ENCODE results near the gene APCDD1. TPM values are rescaled to one million over a fixed set of nuclear protein-coding genes. Genes with fewer than 3 reads are reported as not detected.

Gene APCDD1
- total and polyA plus RNA-seq, 2 experiments from 2014 or later = 0.31 to 1.0 TPM

DNA sequence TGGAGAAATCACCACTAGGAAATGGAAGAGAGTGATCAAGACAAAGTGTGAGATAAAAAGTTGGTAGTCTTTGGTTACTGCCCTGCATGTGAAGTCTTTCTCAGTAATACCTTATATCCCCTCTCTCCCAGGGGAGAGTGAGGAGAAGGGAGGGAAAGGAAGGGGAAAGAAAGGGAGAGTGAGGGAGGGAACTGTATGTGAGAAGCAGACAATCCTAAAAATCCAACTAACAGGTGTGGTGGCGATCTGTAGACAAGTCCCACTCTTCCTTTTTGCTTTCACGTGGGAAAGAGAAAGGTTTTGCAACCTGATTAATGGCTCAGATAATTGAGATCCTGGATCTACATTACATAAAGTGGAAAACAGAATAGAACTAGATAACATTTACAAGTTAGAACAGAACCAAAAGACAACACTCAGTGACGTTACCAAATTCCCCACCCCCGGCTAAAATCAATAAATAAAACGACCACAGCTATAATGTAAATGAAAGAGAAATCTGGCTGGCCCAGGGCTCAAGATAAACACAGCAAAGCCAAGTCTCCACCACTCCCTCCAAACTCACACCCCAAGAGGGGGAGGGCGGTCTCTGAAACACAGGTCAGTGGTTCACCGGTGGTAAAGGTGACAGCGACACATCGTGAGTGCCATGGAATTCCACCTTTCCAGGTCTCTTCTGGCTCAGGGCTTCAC is 10.0 kb upstream of the APCDD1 start:
- Histone ChIP-seq H3K4me3 (no peak overlapping the region), H3K27me3 (ENCODE audit: insufficient read depth) (no peaks in the 10 kb centered on the region), H3K79me2 (replicated peaks; ENCODE audit: insufficient read depth) (no peaks in the 10 kb centered on the region), H4K20me1 (replicated peaks; ENCODE audit: insufficient read depth) (no peaks in the 10 kb centered on the region), H2AFZ (no peak overlapping the region; the same call in 1 of the 2 replicates), H3F3A (replicated peaks; ENCODE audit: low read depth) (no peaks in the 10 kb centered on the region), H3K4me1 (ENCODE audit: insufficient read depth) (no peaks in the 10 kb centered on the region), H3K4me2 (no peak overlapping the region), H3K36me3 (ENCODE audit: insufficient read depth) (no peaks in the 10 kb centered on the region), H3K9me2 (ENCODE audit: insufficient read depth) (no peaks in the 10 kb centered on the region; the same call in 1 of the 2 replicates), H3K27ac (ENCODE audit: low read depth) (no peak overlapping the region)
- no peak overlapping the region for H3K4me3 Mint-ChIP-seq
- no peak for TF ChIP-seq ZNF331 (CRISPR knock-in tag; IDR thresholded peaks at IDR 0.05; ENCODE audit: low read depth)
- TF ChIP-seq EZH2phosphoT487 (IDR thresholded peaks at IDR 0.05; ENCODE audit: unreplicated experiment) = no peak
- TF ChIP-seq, protein P1, sequence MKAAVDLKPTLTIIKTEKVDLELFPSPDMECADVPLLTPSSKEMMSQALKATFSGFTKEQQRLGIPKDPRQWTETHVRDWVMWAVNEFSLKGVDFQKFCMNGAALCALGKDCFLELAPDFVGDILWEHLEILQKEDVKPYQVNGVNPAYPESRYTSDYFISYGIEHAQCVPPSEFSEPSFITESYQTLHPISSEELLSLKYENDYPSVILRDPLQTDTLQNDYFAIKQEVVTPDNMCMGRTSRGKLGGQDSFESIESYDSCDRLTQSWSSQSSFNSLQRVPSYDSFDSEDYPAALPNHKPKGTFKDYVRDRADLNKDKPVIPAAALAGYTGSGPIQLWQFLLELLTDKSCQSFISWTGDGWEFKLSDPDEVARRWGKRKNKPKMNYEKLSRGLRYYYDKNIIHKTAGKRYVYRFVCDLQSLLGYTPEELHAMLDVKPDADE (IDR thresholded peaks at IDR 0.05) = no peak
- no peak for TF ChIP-seq ZNF114 (CRISPR knock-in tag; IDR thresholded peaks at IDR 0.05)
- TF ChIP-seq POLR2AphosphoS5 (IDR thresholded peaks at IDR 0.05; ENCODE audit: low read depth) = no peak
- no peak for TF ChIP-seq EZH2 (IDR thresholded peaks at IDR 0.05; ENCODE audit: low read depth, unreplicated experiment)
- TF ChIP-seq, protein P2, sequence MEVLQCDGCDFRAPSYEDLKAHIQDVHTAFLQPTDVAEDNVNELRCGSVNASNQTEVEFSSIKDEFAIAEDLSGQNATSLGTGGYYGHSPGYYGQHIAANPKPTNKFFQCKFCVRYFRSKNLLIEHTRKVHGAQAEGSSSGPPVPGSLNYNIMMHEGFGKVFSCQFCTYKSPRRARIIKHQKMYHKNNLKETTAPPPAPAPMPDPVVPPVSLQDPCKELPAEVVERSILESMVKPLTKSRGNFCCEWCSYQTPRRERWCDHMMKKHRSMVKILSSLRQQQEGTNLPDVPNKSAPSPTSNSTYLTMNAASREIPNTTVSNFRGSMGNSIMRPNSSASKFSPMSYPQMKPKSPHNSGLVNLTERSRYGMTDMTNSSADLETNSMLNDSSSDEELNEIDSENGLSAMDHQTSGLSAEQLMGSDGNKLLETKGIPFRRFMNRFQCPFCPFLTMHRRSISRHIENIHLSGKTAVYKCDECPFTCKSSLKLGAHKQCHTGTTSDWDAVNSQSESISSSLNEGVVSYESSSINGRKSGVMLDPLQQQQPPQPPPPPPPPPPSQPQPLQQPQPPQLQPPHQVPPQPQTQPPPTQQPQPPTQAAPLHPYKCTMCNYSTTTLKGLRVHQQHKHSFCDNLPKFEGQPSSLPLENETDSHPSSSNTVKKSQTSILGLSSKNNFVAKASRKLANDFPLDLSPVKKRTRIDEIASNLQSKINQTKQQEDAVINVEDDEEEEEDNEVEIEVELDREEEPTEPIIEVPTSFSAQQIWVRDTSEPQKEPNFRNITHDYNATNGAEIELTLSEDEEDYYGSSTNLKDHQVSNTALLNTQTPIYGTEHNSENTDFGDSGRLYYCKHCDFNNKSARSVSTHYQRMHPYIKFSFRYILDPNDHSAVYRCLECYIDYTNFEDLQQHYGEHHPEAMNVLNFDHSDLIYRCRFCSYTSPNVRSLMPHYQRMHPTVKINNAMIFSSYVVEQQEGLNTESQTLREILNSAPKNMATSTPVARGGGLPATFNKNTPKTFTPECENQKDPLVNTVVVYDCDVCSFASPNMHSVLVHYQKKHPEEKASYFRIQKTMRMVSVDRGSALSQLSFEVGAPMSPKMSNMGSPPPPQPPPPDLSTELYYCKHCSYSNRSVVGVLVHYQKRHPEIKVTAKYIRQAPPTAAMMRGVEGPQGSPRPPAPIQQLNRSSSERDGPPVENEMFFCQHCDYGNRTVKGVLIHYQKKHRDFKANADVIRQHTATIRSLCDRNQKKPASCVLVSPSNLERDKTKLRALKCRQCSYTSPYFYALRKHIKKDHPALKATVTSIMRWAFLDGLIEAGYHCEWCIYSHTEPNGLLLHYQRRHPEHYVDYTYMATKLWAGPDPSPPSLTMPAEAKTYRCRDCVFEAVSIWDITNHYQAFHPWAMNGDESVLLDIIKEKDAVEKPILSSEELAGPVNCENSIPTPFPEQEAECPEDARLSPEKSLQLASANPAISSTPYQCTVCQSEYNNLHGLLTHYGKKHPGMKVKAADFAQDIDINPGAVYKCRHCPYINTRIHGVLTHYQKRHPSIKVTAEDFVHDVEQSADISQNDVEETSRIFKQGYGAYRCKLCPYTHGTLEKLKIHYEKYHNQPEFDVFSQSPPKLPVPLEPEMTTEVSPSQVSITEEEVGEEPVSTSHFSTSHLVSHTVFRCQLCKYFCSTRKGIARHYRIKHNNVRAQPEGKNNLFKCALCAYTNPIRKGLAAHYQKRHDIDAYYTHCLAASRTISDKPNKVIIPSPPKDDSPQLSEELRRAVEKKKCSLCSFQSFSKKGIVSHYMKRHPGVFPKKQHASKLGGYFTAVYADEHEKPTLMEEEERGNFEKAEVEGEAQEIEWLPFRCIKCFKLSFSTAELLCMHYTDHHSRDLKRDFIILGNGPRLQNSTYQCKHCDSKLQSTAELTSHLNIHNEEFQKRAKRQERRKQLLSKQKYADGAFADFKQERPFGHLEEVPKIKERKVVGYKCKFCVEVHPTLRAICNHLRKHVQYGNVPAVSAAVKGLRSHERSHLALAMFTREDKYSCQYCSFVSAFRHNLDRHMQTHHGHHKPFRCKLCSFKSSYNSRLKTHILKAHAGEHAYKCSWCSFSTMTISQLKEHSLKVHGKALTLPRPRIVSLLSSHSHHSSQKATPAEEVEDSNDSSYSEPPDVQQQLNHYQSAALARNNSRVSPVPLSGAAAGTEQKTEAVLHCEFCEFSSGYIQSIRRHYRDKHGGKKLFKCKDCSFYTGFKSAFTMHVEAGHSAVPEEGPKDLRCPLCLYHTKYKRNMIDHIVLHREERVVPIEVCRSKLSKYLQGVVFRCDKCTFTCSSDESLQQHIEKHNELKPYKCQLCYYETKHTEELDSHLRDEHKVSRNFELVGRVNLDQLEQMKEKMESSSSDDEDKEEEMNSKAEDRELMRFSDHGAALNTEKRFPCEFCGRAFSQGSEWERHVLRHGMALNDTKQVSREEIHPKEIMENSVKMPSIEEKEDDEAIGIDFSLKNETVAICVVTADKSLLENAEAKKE (CRISPR knock-in tag; IDR thresholded peaks at IDR 0.05) = no peak
- TF ChIP-seq, protein P3, sequence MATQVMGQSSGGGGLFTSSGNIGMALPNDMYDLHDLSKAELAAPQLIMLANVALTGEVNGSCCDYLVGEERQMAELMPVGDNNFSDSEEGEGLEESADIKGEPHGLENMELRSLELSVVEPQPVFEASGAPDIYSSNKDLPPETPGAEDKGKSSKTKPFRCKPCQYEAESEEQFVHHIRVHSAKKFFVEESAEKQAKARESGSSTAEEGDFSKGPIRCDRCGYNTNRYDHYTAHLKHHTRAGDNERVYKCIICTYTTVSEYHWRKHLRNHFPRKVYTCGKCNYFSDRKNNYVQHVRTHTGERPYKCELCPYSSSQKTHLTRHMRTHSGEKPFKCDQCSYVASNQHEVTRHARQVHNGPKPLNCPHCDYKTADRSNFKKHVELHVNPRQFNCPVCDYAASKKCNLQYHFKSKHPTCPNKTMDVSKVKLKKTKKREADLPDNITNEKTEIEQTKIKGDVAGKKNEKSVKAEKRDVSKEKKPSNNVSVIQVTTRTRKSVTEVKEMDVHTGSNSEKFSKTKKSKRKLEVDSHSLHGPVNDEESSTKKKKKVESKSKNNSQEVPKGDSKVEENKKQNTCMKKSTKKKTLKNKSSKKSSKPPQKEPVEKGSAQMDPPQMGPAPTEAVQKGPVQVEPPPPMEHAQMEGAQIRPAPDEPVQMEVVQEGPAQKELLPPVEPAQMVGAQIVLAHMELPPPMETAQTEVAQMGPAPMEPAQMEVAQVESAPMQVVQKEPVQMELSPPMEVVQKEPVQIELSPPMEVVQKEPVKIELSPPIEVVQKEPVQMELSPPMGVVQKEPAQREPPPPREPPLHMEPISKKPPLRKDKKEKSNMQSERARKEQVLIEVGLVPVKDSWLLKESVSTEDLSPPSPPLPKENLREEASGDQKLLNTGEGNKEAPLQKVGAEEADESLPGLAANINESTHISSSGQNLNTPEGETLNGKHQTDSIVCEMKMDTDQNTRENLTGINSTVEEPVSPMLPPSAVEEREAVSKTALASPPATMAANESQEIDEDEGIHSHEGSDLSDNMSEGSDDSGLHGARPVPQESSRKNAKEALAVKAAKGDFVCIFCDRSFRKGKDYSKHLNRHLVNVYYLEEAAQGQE (IDR thresholded peaks at IDR 0.05; ENCODE audit: unreplicated experiment) = no peak
- no peak for TF ChIP-seq STAT1 (IDR thresholded peaks at IDR 0.05; ENCODE audit: unreplicated experiment)
- no peak for TF ChIP-seq NANOG (IDR thresholded peaks at IDR 0.05; ENCODE audit: borderline replicate concordance)
- TF ChIP-seq, protein P4, sequence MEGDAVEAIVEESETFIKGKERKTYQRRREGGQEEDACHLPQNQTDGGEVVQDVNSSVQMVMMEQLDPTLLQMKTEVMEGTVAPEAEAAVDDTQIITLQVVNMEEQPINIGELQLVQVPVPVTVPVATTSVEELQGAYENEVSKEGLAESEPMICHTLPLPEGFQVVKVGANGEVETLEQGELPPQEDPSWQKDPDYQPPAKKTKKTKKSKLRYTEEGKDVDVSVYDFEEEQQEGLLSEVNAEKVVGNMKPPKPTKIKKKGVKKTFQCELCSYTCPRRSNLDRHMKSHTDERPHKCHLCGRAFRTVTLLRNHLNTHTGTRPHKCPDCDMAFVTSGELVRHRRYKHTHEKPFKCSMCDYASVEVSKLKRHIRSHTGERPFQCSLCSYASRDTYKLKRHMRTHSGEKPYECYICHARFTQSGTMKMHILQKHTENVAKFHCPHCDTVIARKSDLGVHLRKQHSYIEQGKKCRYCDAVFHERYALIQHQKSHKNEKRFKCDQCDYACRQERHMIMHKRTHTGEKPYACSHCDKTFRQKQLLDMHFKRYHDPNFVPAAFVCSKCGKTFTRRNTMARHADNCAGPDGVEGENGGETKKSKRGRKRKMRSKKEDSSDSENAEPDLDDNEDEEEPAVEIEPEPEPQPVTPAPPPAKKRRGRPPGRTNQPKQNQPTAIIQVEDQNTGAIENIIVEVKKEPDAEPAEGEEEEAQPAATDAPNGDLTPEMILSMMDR (conservative IDR thresholded peaks at IDR 0.05; ENCODE audit: low read depth in 2 of 2) = no peak
- no peak for TF ChIP-seq CREB1 (CRISPR knock-in tag; IDR thresholded peaks at IDR 0.05; ENCODE audit: low read depth)
- no peak for TF ChIP-seq JUNB (IDR thresholded peaks at IDR 0.05; ENCODE audit: unreplicated experiment)
- no peaks in the 10 kb centered on the region for H3K36me3 Mint-ChIP-seq (ENCODE audit: low read depth)
- peaks cover 5% of the 10 kb centered on the region for H3K27me3 Mint-ChIP-seq (ENCODE audit: insufficient read depth, low read depth, poor library complexity)
- no peaks in the 10 kb centered on the region for H3K9me3 Mint-ChIP-seq
- H3K4me1 Mint-ChIP-seq = peaks cover 3% of the 10 kb centered on the region; the same call in 2 of the 3 replicates
- ATAC-seq (no peak), DNase-seq (ENCODE audit: low spot score) (no peak)
- H3K27ac Mint-ChIP-seq = no peak overlapping the region

All from GM23338 (cell line).